OCI-LY3 (cell line): ENCODE data around the gene CHKB.

Source experiments
- H2AFZ ChIP-seq: fragments of 200-600, 300-600 bp; shearing (Covaris generic); 2 replicates; pipeline ENCODE4 v1.6.0; 2014; ENCODE audit warnings: antibody characterized with exemption, low read depth, low read length
- H3K27ac ChIP-seq: fragments of 200-600, 300-600 bp; sonication (generic); 2 replicates; pipeline ENCODE4 v1.5.1; 2014; ENCODE audit warnings: mild to moderate bottlenecking, low read length, moderate library complexity, mixed read lengths
- H3K27me3 ChIP-seq: fragments of 200-600, 300-600 bp; sonication (generic); 2 replicates; pipeline ENCODE4 v1.6.1; 2014; ENCODE audit warnings: low read depth, low read length, mixed read lengths
- H3K36me3 ChIP-seq: fragments of 200-600, 300-600 bp; sonication (generic); replicated peaks from 2 replicates; pipeline ENCODE3; 2014; ENCODE audit warnings: low read depth, low read length, mixed read lengths
- H3K4me1 ChIP-seq: fragments of 300-600, 200-600 bp; sonication (generic); 2 replicates; pipeline ENCODE4 v1.6.1; 2014; ENCODE audit warnings: low read length, mixed read lengths
- H3K4me2 ChIP-seq: fragments of 200-600, 300-600 bp; sonication (generic); 2 replicates; pipeline ENCODE4 v1.6.1; 2014; ENCODE audit warnings: low read length, mixed read lengths
- H3K4me3 ChIP-seq: fragments of 300-600, 200-600 bp; sonication (generic); 2 replicates; pipeline ENCODE4 v1.5.1; 2014; ENCODE audit warnings: antibody characterized with exemption, mild to moderate bottlenecking, low read length, moderate library complexity
- H3K79me2 ChIP-seq: fragments of 300-600, 200-600 bp; shearing (Covaris generic); 2 replicates; pipeline ENCODE4 v1.6.1; 2014; ENCODE audit warnings: mild to moderate bottlenecking, low read length, mixed read lengths
- H3K9ac ChIP-seq: fragments of 300-600, 200-600 bp; shearing (Covaris generic); 2 replicates; pipeline ENCODE4 v1.6.0; 2014; ENCODE audit warnings: mild to moderate bottlenecking, low read length, moderate library complexity
- H3K9me3 ChIP-seq: fragments of 200-600, 300-600 bp; shearing (Covaris generic); 2 replicates; pipeline ENCODE4 v1.6.1; 2014; ENCODE audit warnings: low read length, mixed read lengths; ENCODE audit not compliant: insufficient read depth
- H4K20me1 ChIP-seq: fragments of 200-600, 300-600 bp; sonication (generic); 2 replicates; pipeline ENCODE4 v1.6.1; 2016; ENCODE audit warnings: low read length, mixed read lengths; ENCODE audit not compliant: insufficient read depth
- CTCF ChIP-seq: fragments of 200-600, 300-600 bp; sonication (generic); IDR thresholded peaks from 2 replicates; pipeline ENCODE4 v1.5.1; 2014; ENCODE audit warnings: antibody characterized with exemption, low read length, low read depth
- EZH2phosphoT487 ChIP-seq: fragments of 200-600 bp; shearing (Covaris generic); IDR thresholded peaks from 2 replicates; pipeline ENCODE4 v1.6.1; 2018; ENCODE audit warnings: antibody characterized with exemption, mixed run types, low read depth

The CHKB gene

DNA sequence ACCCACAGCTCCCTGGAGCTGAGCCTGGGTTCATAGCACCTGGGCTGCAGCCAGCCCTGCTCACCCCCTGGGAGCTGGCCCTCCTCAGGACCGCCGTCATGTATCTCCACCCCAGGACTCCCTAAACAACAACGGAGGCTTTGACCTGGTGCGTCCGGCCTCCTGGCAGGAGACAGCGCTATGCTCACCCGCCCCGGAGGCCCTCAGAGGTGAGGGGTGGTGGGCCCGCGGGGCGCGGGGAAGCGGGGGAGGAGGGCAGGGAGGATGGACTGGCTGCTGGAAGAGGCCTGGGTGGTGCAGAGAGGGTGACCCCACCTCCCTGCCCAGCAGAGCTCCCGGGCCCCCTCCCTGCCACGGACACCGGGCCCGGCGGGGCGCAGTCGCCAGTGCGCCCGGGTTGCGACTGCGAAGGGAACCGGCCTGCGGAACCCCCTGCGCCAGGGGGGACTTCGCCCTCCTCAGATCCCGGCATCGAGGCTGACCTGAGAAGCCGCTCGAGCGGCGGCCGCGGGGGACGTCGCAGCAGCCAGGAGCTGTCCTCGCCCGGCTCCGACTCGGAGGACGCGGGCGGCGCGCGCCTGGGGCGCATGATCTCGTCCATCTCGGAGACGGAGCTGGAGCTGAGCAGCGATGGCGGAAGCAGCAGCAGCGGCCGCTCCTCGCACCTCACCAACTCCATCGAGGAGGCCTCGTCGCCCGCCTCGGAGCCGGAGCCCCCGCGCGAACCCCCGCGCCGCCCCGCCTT is 21.0 kb upstream of the CHKB start:
- TF ChIP-seq EZH2phosphoT487 = no peak
- TF ChIP-seq CTCF = no peak
- H3K27me3 ChIP-seq = no peaks in the 10 kb centered on the region
- no peaks in the 10 kb centered on the region for H3K79me2 ChIP-seq
- H4K20me1 ChIP-seq = no peaks in the 10 kb centered on the region
- no peaks in the 10 kb centered on the region for H3K9me3 ChIP-seq
- H3K36me3 ChIP-seq = no peaks in the 10 kb centered on the region
- no peak overlapping the region for H3K27ac ChIP-seq
- no peak overlapping the region for H3K9ac ChIP-seq
- no peak overlapping the region for H3K4me2 ChIP-seq
- no peak overlapping the region for H3K4me3 ChIP-seq
- no peak overlapping the region for H2AFZ ChIP-seq
- no peaks in the 10 kb centered on the region for H3K4me1 ChIP-seq

DNA sequence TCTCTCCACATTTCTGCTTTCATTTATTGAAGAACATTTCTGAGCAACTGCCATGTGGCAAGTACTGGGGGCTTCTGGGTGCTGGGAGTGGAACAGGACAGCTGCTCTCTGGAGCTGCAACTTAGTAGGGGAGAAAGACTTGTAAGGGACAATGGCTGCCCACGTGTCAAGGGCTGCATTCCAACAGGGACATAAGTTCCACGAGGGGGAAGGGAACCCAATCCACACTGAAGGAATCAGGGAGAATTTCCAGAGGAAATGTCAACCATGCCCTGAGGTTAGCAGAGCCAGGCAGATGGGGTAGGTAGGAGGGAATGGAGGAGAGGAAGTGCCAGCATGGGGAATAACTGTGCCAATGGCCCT is 19.7 kb upstream of the CHKB start:
- TF ChIP-seq EZH2phosphoT487 = no peak
- TF ChIP-seq CTCF = no peak
- Histone ChIP-seq H3K27me3 (no peaks in the 10 kb centered on the region), H3K79me2 (no peaks in the 10 kb centered on the region), H3K27ac (no peak overlapping the region), H3K9me3 (no peaks in the 10 kb centered on the region), H3K36me3 (no peaks in the 10 kb centered on the region), H4K20me1 (no peaks in the 10 kb centered on the region), H3K4me2 (no peak overlapping the region), H3K9ac (no peak overlapping the region), H2AFZ (no peak overlapping the region), H3K4me3 (no peak overlapping the region), H3K4me1 (no peaks in the 10 kb centered on the region)

GRCh38 chr22:50601669-50602337 is 19.2 kb upstream of the CHKB start:
- Histone ChIP-seq H3K4me1 (no peaks in the 10 kb centered on the region), H3K36me3 (no peaks in the 10 kb centered on the region), H3K4me3 (no peak overlapping the region), H3K4me2 (no peak overlapping the region), H3K9me3 (no peaks in the 10 kb centered on the region), H3K9ac (no peak overlapping the region), H3K27me3 (no peaks in the 10 kb centered on the region), H3K27ac (no peak overlapping the region), H2AFZ (no peak overlapping the region), H4K20me1 (no peaks in the 10 kb centered on the region), H3K79me2 (no peaks in the 10 kb centered on the region)
- TF ChIP-seq EZH2phosphoT487 (no peak), CTCF (no peak)

DNA sequence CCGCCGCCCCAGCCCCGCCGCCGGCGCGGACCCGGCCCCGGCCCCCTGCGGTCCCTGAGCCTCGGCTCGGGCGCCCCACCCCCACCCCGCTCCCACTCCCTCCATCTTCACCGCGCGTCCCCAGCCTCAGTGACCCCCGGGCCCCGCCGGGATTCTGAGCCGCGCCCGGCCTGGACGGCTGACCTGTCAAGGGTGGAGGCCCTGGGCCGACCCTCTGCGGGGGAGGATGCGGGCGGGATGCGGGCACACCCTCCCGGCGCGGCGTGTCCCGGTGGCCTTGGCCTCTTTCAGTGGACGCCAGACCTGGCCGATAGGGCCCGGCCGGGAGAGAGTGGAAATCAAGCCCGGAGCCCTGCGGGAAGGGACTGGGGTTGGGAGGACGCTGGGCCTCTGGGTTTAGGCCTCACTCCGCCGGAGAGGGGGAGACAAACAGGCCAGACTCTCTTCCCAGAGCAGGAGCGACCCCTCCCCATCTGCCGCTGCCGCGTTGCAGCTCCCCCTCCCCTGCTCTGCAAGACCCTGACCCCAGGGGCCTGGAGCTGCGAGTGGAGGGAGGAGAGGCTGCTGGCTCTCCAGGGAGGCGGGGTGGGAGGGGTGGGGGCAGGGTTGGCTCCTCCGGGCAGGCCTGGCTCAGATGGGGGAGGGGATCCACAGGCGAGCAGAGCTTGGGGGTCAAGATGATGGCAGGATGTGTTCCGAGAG is 18.5 kb upstream of the CHKB start:
- TF ChIP-seq CTCF (no peak), EZH2phosphoT487 (no peak)
- Histone ChIP-seq H4K20me1 (no peaks in the 10 kb centered on the region), H2AFZ (no peak overlapping the region), H3K4me2 (peak overlapping the region; percentile 54), H3K27ac (no peak overlapping the region), H3K4me1 (no peaks in the 10 kb centered on the region), H3K36me3 (no peaks in the 10 kb centered on the region), H3K9me3 (no peaks in the 10 kb centered on the region), H3K4me3 (peak overlapping the region; percentile 67), H3K27me3 (no peaks in the 10 kb centered on the region), H3K79me2 (no peaks in the 10 kb centered on the region), H3K9ac (no peak overlapping the region)
